K562 (cell line): Measurements from ENCODE around the gene FAM83E. TPM values are rescaled to one million over a fixed set of nuclear protein-coding genes. Genes with fewer than 3 reads are reported as not detected.

ENCODE experiments used
- ATAC-seq: fragments of 200-7000 bp; cut with Tn5 transposase; 3 replicates; pipeline ENCODE4 v1.9.1; 2020; ENCODE audit warnings: moderate library complexity
- BruUV-seq: library from RNA; stranded (reverse); fragments of 400-500 nt; replicated peaks from 2 replicates; lab custom pipeline; 2021; lab: Mats Ljungman, UMichigan
- CTCF ChIA-PET: fragments of 300-600 bp; formaldehyde crosslinking; extraction: SDS; loops from one replicate; lab custom pipeline; 2021; ENCODE audit warnings: low intra/inter-chr PET ratio; lab: Yijun Ruan, JAX
- POLR2A ChIA-PET: fragments of 300-600, 350-650 bp; sonication (Branson Sonifier 250); formaldehyde crosslinking; extraction: SDS; loops from one replicate; lab custom pipeline; 2021; ENCODE audit warnings: antibody characterized with exemption, inconsistent platforms; lab: Yijun Ruan, JAX
- DNase-seq, 4 experiments: peaks; one replicate each; pipeline versions ENCODE4 v3.0.0 to v3.0.0-alpha.2; 2011 to 2018; ENCODE audit warnings: low spot score in 3 of 4, mixed read lengths in 3 of 4; ENCODE audit errors: extremely low read depth in 1 of 4
- FAIRE-seq: peaks from 2 replicates; lab custom pipeline; 2011; peaks lifted over from hg19 to GRCh38; lab: Jason Lieb, UNC
- H2AFZ ChIP-seq: 2 replicates; pipeline ENCODE4 v1.6.0; 2011; ENCODE audit warnings: low read depth, low read length, control low read depth, inconsistent platforms
- H3K27ac ChIP-seq: fragments of 200-600 bp; 3 replicates; pipeline ENCODE4 v1.8.0; 2011; ENCODE audit warnings: low read depth, mild to moderate bottlenecking, control low read depth, inconsistent platforms, low read length, moderate library complexity, mixed read lengths; ENCODE audit errors: extremely low read depth
- H3K27me3 ChIP-seq, 2 experiments: fragments of 300-600 bp in 1 of 2; 2 replicates in 1 of 2; 3 replicates in 1 of 2; pipeline versions ENCODE4 v1.6.0 to v1.8.0; 2011; ENCODE audit warnings: inconsistent platforms in 2 of 2, low read length in 2 of 2, mild to moderate bottlenecking in 1 of 2, mixed read lengths in 1 of 2, moderate library complexity in 1 of 2; ENCODE audit not compliant: control insufficient read depth in 2 of 2, insufficient read depth in 2 of 2
- H3K36me3 ChIP-seq: fragments of 300-600 bp; 3 replicates; pipeline ENCODE4 v1.8.0; 2011; ENCODE audit warnings: mild to moderate bottlenecking, low read length, inconsistent platforms; ENCODE audit not compliant: control insufficient read depth, insufficient read depth
- H3K4me1 ChIP-seq, 2 experiments: fragments of 200-600 bp in 1 of 2; replicated peaks in 1 of 2; 2 replicates in 1 of 2; 3 replicates in 1 of 2; pipeline versions ENCODE4 v1.5.1 to v1.8.0; 2011; ENCODE audit warnings: inconsistent platforms in 2 of 2, low read length in 2 of 2, mild to moderate bottlenecking in 1 of 2, mixed read lengths in 1 of 2, moderate library complexity in 1 of 2; ENCODE audit not compliant: control insufficient read depth in 2 of 2, insufficient read depth in 2 of 2
- H3K4me2 ChIP-seq: 2 replicates; pipeline ENCODE4 v1.6.1; 2011; ENCODE audit warnings: low read length, control low read depth, inconsistent platforms, mixed read lengths; ENCODE audit not compliant: insufficient read depth
- H3K4me3 ChIP-seq: fragments of 200-600 bp; sonication (generic), shearing (Covaris generic); 2 replicates; pipeline ENCODE4 v1.5.1; 2016; ENCODE audit warnings: control low read depth, inconsistent platforms
- H3K79me2 ChIP-seq: fragments of 200-600 bp; 3 replicates; pipeline ENCODE4 v1.8.0; 2011; ENCODE audit warnings: low read length, inconsistent platforms; ENCODE audit not compliant: control insufficient read depth, insufficient read depth
- H3K9ac ChIP-seq, 2 experiments: 2 replicates each; pipeline versions ENCODE4 v1.6.0 to v1.6.1; 2011; ENCODE audit warnings: low read depth in 2 of 2, low read length in 2 of 2, control low read depth in 1 of 2, inconsistent platforms in 1 of 2, mild to moderate bottlenecking in 1 of 2, mixed read lengths in 1 of 2; ENCODE audit not compliant: insufficient read depth in 1 of 2
- H3K9me1 ChIP-seq: one replicate; pipeline ENCODE4 v1.6.0; 2011; ENCODE audit warnings: inconsistent platforms, mild to moderate bottlenecking, low read length, moderate library complexity; ENCODE audit not compliant: control insufficient read depth, insufficient read depth
- H3K9me3 ChIP-seq: replicated peaks from 2 replicates; pipeline ENCODE4 v1.5.1; 2011; ENCODE audit warnings: low read depth, low read length, inconsistent platforms; ENCODE audit not compliant: control insufficient read depth, insufficient read depth
- H4K20me1 ChIP-seq: replicated peaks from 2 replicates; pipeline ENCODE4 v1.6.1; 2011; ENCODE audit warnings: low read length, inconsistent platforms, mixed read lengths; ENCODE audit not compliant: control insufficient read depth, insufficient read depth
- C11orf30 ChIP-seq: fragments of 450-650 bp; IDR thresholded peaks from 2 replicates; pipeline ENCODE4 v1.6.1; 2016; ENCODE audit warnings: low read depth, mild to moderate bottlenecking
- CEBPB ChIP-seq: fragments of 450-650 bp; IDR thresholded peaks from 2 replicates; pipeline ENCODE4 v1.6.1; 2016; ENCODE audit warnings: missing genetic modification characterization, missing compliant biosample characterization
- CEBPZ ChIP-seq: fragments of 150-350 bp; IDR thresholded peaks from 2 replicates; pipeline ENCODE4 v1.6.1; 2014; ENCODE audit warnings: low read depth, mild to moderate bottlenecking, low read length, borderline replicate concordance
- RBM22 ChIP-seq: fragments of 200-400 bp; formaldehyde crosslinking; IDR thresholded peaks from 2 replicates; pipeline ENCODE4 v1.6.1; 2018; ENCODE audit warnings: low read length, low read depth; ENCODE audit not compliant: poor library complexity, severe bottlenecking
- TCF7L2 ChIP-seq: fragments of 150-350 bp; IDR thresholded peaks from 2 replicates; pipeline ENCODE4 v1.6.1; 2016; ENCODE audit warnings: low read depth, mild to moderate bottlenecking, low read length, moderate library complexity
- ZNF224 ChIP-seq: sonication (generic); formaldehyde crosslinking; IDR thresholded peaks from 2 replicates; pipeline ENCODE4 v1.8.0; 2022; ENCODE audit warnings: mild to moderate bottlenecking, missing genetic modification reagents
- WGBS: fragments of 100-300 bp; shearing (Covaris generic); methylation state at CpG from one replicate; pipeline ENCODE4 v1.1.6; 2016; ENCODE audit warnings: low coverage, mixed read lengths; ENCODE audit not compliant: insufficient coverage; ENCODE audit errors: missing lambda C conversion rate; 5-methylcytosine and 5-hydroxymethylcytosine counted together
- in situ Hi-C: fragments of 300-500 bp; cut with MboI; formaldehyde crosslinking; loops from 4 replicates; pipeline ENCODE4 v1.15.0; 2018; ENCODE audit warnings: inconsistent platforms, mixed read lengths
- intact Hi-C: fragments of 100-400 bp; cut with micrococcal nuclease; formaldehyde crosslinking; loops from 2 replicates; pipeline ENCODE4 v1.14.2; 2022
- polyA plus RNA-seq, 8 experiments: library from polyadenylated mRNA; depleted of rRNA in 4 of 8; stranded (reverse) in 5 of 8; unstranded in 3 of 8; fragments of >200 nt; fragmentation: Nextera tagmentation in 2 of 8; fragmentation: Illumina TruSeq in 1 of 8; extraction: Ambion mirVana in 2 of 8; extraction: Trizol in 1 of 8; gene quantifications; 2 replicates each; pipeline versions ENCODE4 v1.2.1 to v1.2.3, GENCODE V29; 2011 to 2014; ENCODE audit warnings: inconsistent platforms in 1 of 8, missing spikeins in 1 of 8
- total RNA-seq, 7 experiments: library from RNA; depleted of rRNA in 6 of 7; stranded (reverse); fragments of >200 nt in 6 of 7; fragmentation: Illumina TruSeq in 2 of 7; extraction: Trizol in 2 of 7; gene quantifications; 2 replicates each; pipeline versions ENCODE4 v1.2.1 to v1.2.3, GENCODE V29; 2011 to 2021; ENCODE audit warnings: low replicate concordance in 1 of 7
- TF ChIP-seq, protein P1 (sequence below), 2 experiments: IDR thresholded peaks; 2 replicates each; pipeline ENCODE4 v1.6.1; 2012; ENCODE audit warnings: improper control_type of control experiment in 2 of 2, low read depth in 2 of 2, low read length in 2 of 2, borderline replicate concordance in 1 of 2
- TF ChIP-seq, protein P2 (sequence below): fragments of 450-650 bp; IDR thresholded peaks from 2 replicates; pipeline ENCODE4 v1.7.1; 2018; ENCODE audit warnings: mild to moderate bottlenecking, low read depth; ENCODE audit not compliant: partially characterized antibody
- TF ChIP-seq, protein P3 (sequence below), 3 experiments: IDR thresholded peaks in 2 of 3; conservative IDR thresholded peaks in 1 of 3; 2 replicates each; pipeline ENCODE4 v1.5.1; 2011 to 2012; ENCODE audit warnings: low read length in 3 of 3, mild to moderate bottlenecking in 3 of 3, control low read depth in 2 of 3, improper control_type of control experiment in 1 of 3, inconsistent platforms in 1 of 3, low read depth in 1 of 3, mixed read lengths in 1 of 3, moderate library complexity in 1 of 3; ENCODE audit not compliant: insufficient read depth in 2 of 3

FAM83E gene
- total and polyA plus RNA-seq, 9 of the 15 experiments (the other 6 are each of a cell fraction or from before 2014, with no cell fraction given), result 0.15 to 0.87 (median 0.29) TPM; not detected in 4

GRCh38 chr19:48636859-48637448 lies 22.1 kb upstream of the FAM83E start, which contains the start of gene DBP:
TSS of gene DBP (minus strand) at chr19:48637379. CDS start at chr19:48636994, 385 bp downstream.
- H3K9me3 ChIP-seq, result no peaks in the 10 kb centered on the region
- H3K4me2 ChIP-seq, result peak within 1 kb of the TSS; percentile 100
- H3K4me1 ChIP-seq, result peaks cover 48 to 77% of the 10 kb centered on the region in 2 experiments
- DNase-seq (peak in 1 of 4 experiments; percentile 46), ATAC-seq (no peak), FAIRE-seq (no peak)
- BruUV-seq, result no TSS peak
- 3% methylated on average over 39 of the region's 40 CpGs for WGBS
- POLR2A ChIA-PET, result interaction anchor here (0.6 to 1.9 kb wide), 5 partner anchors 12 to 140 kb away, joined by 3 to 9 read pairs (median 3); partner anchors contain the start of genes RPL18 and SPHK2
- in situ Hi-C loops (no loop called here), intact Hi-C loops (loop anchor here (1.0 kb wide), 1 partner anchor 18 kb away; the partner anchor contains the start of genes RPL18 and SPHK2)
- peak within 1 kb of the TSS; percentile 78 to 90 for H3K9ac ChIP-seq
- H3K27ac ChIP-seq, result peak within 1 kb of the TSS; percentile 91
- 0 out of 2 replicates have a peak, but pooled peaks cover 4% of the 10 kb centered on the region for H4K20me1 ChIP-seq
- H2AFZ ChIP-seq, result peak within 1 kb of the TSS; percentile 87
- CTCF ChIA-PET, result interaction anchor here (0.6 kb wide), 1 partner anchor 102 kb away, joined by 3 read pairs; no protein-coding TSS in a partner anchor
- no peaks in the 10 kb centered on the region for H3K27me3 ChIP-seq
- peaks cover 4% of the 10 kb centered on the region for H3K9me1 ChIP-seq
- H3K79me2 ChIP-seq, result peaks cover 27% of the 10 kb centered on the region; the same call in 2 of the 3 replicates
- H3K36me3 ChIP-seq, result no peaks in the 10 kb centered on the region
- H3K4me3 ChIP-seq, result peak within 1 kb of the TSS; percentile 51
- TF ChIP-seq RBM22, result no peak
- peak; percentile 82 for TF ChIP-seq CEBPB
- TF ChIP-seq, protein P1, sequence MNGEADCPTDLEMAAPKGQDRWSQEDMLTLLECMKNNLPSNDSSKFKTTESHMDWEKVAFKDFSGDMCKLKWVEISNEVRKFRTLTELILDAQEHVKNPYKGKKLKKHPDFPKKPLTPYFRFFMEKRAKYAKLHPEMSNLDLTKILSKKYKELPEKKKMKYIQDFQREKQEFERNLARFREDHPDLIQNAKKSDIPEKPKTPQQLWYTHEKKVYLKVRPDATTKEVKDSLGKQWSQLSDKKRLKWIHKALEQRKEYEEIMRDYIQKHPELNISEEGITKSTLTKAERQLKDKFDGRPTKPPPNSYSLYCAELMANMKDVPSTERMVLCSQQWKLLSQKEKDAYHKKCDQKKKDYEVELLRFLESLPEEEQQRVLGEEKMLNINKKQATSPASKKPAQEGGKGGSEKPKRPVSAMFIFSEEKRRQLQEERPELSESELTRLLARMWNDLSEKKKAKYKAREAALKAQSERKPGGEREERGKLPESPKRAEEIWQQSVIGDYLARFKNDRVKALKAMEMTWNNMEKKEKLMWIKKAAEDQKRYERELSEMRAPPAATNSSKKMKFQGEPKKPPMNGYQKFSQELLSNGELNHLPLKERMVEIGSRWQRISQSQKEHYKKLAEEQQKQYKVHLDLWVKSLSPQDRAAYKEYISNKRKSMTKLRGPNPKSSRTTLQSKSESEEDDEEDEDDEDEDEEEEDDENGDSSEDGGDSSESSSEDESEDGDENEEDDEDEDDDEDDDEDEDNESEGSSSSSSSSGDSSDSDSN (IDR thresholded peaks at IDR 0.05; ENCODE audit: borderline replicate concordance in 1 of 2, low read depth in 2 of 2, low read length in 2 of 2), result 0 out of 4 replicates have a peak, but pooled peaks have one; percentile 65 to 70
- TF ChIP-seq CEBPZ, result no peak
- TF ChIP-seq ZNF224 (CRISPR knock-in tag), result no peak
- TF ChIP-seq TCF7L2, result no peak
- TF ChIP-seq, protein P2, sequence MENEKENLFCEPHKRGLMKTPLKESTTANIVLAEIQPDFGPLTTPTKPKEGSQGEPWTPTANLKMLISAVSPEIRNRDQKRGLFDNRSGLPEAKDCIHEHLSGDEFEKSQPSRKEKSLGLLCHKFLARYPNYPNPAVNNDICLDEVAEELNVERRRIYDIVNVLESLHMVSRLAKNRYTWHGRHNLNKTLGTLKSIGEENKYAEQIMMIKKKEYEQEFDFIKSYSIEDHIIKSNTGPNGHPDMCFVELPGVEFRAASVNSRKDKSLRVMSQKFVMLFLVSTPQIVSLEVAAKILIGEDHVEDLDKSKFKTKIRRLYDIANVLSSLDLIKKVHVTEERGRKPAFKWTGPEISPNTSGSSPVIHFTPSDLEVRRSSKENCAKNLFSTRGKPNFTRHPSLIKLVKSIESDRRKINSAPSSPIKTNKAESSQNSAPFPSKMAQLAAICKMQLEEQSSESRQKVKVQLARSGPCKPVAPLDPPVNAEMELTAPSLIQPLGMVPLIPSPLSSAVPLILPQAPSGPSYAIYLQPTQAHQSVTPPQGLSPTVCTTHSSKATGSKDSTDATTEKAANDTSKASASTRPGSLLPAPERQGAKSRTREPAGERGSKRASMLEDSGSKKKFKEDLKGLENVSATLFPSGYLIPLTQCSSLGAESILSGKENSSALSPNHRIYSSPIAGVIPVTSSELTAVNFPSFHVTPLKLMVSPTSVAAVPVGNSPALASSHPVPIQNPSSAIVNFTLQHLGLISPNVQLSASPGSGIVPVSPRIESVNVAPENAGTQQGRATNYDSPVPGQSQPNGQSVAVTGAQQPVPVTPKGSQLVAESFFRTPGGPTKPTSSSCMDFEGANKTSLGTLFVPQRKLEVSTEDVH, result no peak
- TF ChIP-seq C11orf30, result no peak
- TF ChIP-seq, protein P3, sequence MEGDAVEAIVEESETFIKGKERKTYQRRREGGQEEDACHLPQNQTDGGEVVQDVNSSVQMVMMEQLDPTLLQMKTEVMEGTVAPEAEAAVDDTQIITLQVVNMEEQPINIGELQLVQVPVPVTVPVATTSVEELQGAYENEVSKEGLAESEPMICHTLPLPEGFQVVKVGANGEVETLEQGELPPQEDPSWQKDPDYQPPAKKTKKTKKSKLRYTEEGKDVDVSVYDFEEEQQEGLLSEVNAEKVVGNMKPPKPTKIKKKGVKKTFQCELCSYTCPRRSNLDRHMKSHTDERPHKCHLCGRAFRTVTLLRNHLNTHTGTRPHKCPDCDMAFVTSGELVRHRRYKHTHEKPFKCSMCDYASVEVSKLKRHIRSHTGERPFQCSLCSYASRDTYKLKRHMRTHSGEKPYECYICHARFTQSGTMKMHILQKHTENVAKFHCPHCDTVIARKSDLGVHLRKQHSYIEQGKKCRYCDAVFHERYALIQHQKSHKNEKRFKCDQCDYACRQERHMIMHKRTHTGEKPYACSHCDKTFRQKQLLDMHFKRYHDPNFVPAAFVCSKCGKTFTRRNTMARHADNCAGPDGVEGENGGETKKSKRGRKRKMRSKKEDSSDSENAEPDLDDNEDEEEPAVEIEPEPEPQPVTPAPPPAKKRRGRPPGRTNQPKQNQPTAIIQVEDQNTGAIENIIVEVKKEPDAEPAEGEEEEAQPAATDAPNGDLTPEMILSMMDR (IDR thresholded peaks at IDR 0.05 in 2 of 3, conservative IDR thresholded peaks at IDR 0.05 in 1 of 3; ENCODE audit: insufficient read depth in 2 of 3, low read depth in 1 of 3, low read length in 3 of 3), result peak in 2 of 3 experiments; percentile 18 to 34; a peak in 1 of 6 replicates
